B cell (primary cell): ENCODE results near the gene NLRP1.

Experiments used
- CTCF ChIP-seq: fragments of 200-600 bp; IDR thresholded peaks from one replicate; pipeline ENCODE4 v1.8.0; 2022; ENCODE audit warnings: antibody characterized with exemption, mild to moderate bottlenecking
- EZH2 ChIP-seq: IDR thresholded peaks from 2 replicates; pipeline ENCODE4 v1.6.1; 2012; ENCODE audit warnings: borderline replicate concordance, low read depth, mild to moderate bottlenecking, moderate library complexity, low read length; ENCODE audit not compliant: insufficient read depth, poor library complexity, severe bottlenecking

- TF ChIP-seq CTCF: no peak
- TF ChIP-seq EZH2: no peak
Measured at GRCh38 chr17:5516060-5516792, 68.1 kb downstream of the NLRP1 start.
